PC-9 (cell line): Measurements from ENCODE around the gene LAMA2.

Experiments
- CTCF ChIP-seq: fragments of 200-600 bp; sonication (generic); conservative IDR thresholded peaks from 2 replicates; pipeline ENCODE4 v1.6.1; 2017; ENCODE audit warnings: mixed run types, antibody characterized with exemption, mild to moderate bottlenecking, moderate library complexity
- EZH2 ChIP-seq: fragments of 200-600 bp; sonication (generic); IDR thresholded peaks from 2 replicates; pipeline ENCODE4 v1.8.0; 2017; ENCODE audit warnings: antibody characterized with exemption, low read depth

DNA sequence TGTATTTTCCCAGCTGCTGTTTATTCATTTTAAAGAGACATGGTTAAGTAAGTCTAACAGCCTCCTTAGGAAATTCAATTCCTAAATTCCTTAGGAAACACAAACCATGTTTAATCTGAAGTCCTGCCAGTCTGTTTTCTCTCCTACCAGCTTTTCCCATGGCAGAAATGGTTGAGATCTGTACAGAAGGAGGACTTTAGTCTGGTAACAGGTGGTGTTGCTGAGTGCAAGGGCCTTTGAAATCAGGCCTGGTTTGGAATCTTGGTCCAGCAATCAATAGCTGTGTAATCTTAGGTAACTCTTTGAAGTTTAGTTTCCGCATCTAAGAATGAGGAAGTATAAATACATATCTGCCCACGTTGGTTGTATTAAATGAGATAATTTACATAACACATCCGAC lies 232.5 kb downstream of the LAMA2 start:
- TF ChIP-seq CTCF (no peak), EZH2 (no peak)
